GM19463 (cell line): ENCODE measurements around the gene CERKL.

ENCODE experiments used
- ATAC-seq: cut with Tn5 transposase; IDR thresholded peaks from one replicate; pipeline ENCODE4 v1.9.1; 2021; ENCODE audit warnings: mild to moderate bottlenecking, moderate library complexity; ENCODE audit not compliant: unreplicated experiment

CERKL gene

DNA sequence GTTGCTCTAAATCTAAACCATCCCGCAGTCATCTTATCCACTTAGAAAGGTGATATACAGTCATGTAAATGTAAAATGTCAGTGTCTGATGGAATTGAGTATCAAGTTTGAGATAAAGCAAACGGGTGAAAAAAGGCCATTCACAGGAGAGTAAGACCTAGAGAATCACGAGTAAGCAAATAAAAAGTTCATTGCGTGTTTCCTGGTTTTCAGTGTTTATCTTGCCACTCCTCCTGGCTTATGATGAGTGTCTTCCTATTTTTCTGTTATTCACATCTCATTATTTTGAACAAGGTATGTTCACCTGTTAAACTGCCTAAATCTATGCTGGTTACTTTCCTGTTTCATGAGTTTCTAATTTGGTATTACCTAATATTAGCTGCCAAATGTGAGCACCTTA, 130.9 kb downstream of the CERKL start:
- no peak for ATAC-seq

- ATAC-seq = no peak
These were observed 133.1 kb downstream of the CERKL start for GRCh38 chr2:181523756-181524155.

GRCh38 chr2:181520253-181520652, 136.7 kb downstream of the CERKL start:
- ATAC-seq = no peak

- no peak for ATAC-seq
These were observed 139.1 kb downstream of the CERKL start for GRCh38 chr2:181517685-181518301.

DNA sequence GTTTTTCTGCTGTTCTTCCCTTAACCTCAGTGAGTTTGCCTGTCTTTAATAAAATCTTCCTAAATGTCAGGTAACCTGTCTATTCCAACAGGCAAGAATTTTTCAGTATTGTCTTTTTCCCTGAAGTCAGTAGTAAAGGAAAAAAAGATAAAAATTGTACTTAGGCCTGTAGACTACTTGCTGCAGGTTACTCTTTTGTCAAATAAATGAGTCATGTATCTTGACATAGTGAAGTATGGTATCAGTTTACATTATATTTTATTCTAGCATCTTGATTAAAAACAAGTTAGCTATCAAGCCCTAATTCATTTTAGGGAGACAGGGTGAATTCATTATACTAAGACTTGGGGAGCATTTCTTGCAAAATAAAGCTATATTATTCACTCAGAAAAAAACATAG, 139.9 kb downstream of the CERKL start:
- no peak for ATAC-seq

DNA sequence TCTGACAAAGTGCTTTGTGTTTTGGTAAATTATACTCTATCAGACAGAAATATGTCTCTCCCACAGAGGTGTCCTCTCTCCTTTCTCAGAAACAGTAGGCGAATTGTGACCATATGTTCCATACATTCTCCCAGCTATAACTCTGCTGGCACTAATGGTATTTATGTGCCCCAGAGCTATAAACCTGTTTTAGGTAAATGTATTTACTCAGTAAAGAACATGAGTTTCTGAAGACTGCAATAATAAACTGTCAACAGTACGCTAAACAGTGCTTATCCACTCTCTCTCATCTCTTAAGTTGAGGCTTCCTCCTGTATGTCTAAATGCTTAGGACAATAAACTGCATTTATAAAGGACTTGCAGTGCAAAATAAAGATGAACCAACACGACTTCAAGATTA, 141.2 kb downstream of the CERKL start:
- no peak for ATAC-seq

- no peak for ATAC-seq
These were observed 156.7 kb downstream of the CERKL start for GRCh38 chr2:181500201-181500600.

- ATAC-seq = no peak
These were observed 157.7 kb downstream of the CERKL start for GRCh38 chr2:181499231-181499630.
